Fibroblast of the aortic adventitia (primary cell): Measurements from ENCODE around the gene SLC25A3. TPM values are rescaled to one million over a fixed set of nuclear protein-coding genes. Genes with fewer than 3 reads are reported as not detected.

ENCODE experiments used
- DNase-seq: peaks from one replicate; pipeline ENCODE4 v3.0.0-alpha.2; 2010; ENCODE audit warnings: low read depth
- H3K4me3 ChIP-seq: 2 replicates; pipeline ENCODE4 v1.5.1; 2011; ENCODE audit warnings: low read depth, mild to moderate bottlenecking, control low read depth, low read length, moderate library complexity
- total RNA-seq: library from RNA; depleted of rRNA; stranded (reverse); fragments of >200 nt; gene quantifications from 2 replicates; pipeline ENCODE4 v1.2.3, GENCODE V29; 2012; ENCODE audit warnings: low replicate concordance
- TF ChIP-seq, protein P1 (sequence below): IDR thresholded peaks from 2 replicates; pipeline ENCODE4 v1.5.1; 2011; ENCODE audit warnings: mild to moderate bottlenecking, low read length, control low read depth, inconsistent platforms; ENCODE audit not compliant: insufficient read depth

The SLC25A3 gene
- total RNA-seq, 1 donor = 760 TPM

DNA sequence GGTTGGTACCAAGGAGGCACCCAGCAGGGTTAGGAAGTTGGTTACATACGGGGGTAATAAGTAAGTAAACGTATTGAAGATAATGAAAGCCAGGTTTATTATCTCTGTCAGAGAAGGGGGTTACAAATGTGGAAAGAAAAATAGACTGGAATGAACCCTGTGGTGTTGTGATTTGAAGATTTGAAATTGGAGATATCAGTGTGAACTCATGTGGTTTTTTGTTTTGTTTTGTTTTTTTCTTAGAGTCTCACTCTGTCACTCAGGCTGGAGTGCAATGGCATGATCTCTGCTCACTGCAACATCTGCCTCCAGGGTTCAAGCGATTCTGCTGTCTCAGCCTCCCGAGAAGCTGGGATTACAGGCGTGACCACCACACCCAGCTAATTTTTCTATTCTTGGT, 14.1 kb upstream of the SLC25A3 start:
- H3K4me3 ChIP-seq = no peak overlapping the region
- TF ChIP-seq, protein P1, sequence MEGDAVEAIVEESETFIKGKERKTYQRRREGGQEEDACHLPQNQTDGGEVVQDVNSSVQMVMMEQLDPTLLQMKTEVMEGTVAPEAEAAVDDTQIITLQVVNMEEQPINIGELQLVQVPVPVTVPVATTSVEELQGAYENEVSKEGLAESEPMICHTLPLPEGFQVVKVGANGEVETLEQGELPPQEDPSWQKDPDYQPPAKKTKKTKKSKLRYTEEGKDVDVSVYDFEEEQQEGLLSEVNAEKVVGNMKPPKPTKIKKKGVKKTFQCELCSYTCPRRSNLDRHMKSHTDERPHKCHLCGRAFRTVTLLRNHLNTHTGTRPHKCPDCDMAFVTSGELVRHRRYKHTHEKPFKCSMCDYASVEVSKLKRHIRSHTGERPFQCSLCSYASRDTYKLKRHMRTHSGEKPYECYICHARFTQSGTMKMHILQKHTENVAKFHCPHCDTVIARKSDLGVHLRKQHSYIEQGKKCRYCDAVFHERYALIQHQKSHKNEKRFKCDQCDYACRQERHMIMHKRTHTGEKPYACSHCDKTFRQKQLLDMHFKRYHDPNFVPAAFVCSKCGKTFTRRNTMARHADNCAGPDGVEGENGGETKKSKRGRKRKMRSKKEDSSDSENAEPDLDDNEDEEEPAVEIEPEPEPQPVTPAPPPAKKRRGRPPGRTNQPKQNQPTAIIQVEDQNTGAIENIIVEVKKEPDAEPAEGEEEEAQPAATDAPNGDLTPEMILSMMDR = no peak
- no peak for DNase-seq

DNA sequence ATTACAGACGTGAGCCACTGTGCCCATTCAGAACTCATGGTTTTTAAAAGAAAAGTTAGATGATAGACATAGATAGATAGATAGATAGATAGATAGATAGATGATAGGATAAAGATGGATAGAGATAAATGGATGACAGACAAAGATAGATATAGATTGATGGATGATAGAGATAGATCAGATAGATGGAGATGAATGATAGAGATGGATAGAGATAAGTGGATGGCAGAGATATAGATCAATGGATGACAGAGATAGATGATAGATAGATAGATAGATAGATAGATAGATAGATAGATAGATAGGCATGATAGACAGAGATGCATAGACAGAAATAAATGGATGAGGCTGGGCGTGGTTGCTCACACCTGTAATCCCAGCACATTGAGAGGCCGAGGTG, 13.7 kb upstream of the SLC25A3 start:
- no peak for DNase-seq
- TF ChIP-seq, protein P1 = no peak
- H3K4me3 ChIP-seq = no peak overlapping the region

DNA sequence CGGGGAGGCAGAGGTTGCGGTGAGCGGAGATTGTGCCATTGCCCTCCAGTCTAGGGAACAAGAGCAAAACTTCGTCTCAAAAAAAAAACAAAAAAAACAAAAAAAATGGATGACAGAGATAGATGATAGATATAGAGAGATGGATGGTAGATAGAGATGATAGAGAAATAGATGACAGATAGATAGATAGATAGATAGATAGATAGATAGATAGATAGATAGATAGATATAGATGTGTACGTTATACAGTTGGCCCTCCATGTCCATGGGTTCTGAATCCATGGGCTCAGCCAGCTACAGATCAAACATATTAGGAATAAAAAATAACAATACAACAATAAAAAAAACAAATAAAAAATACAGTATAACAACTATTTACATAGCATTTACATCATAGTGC, 12.8 kb upstream of the SLC25A3 start:
- H3K4me3 ChIP-seq = no peak overlapping the region
- TF ChIP-seq, protein P1 = no peak
- DNase-seq = no peak

DNA sequence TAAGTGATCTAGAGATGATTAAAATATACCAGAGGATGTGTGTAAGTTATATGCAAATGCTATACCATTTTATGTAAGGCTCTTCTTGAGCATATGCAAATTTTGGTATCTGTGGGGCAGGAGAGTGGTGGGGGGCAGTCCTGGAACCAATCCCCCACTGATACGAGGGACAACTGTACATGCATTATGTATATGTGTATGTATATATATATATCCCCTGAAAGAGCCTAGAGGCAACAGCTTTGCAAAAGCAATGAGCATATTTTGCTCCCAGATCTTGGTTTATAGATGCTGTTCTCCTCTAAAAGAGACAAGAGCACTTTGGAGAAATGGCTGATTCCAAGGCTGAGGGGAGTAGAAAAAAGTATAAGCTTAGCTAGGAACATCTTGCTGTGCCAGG, 12.4 kb upstream of the SLC25A3 start:
- no peak for DNase-seq
- H3K4me3 ChIP-seq = no peak overlapping the region

DNA sequence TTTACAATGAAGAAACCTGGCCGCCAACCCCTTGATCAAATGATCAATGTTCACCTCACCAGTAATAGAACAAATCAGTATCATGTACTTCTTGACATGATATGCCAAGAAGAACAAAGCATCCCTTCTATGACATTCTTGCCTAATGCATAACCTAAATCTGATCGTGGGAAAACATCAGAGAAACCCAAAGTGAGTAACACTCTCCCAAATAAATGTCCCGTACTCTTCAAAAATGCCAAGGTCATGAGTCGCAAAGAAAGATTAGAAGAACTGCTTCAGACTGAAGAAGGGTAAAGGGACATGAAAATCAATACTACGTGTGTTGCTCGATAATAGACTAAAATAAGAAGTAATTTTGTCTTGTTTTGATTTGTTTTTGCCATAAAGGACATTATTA, 11.4 kb upstream of the SLC25A3 start:
- TF ChIP-seq, protein P1 = no peak
- no peak for DNase-seq
- H3K4me3 ChIP-seq = no peak overlapping the region

More for the DNA sequence above, 12.4 kb upstream of the SLC25A3 start:
- TF ChIP-seq, protein P1 = no peak

DNA sequence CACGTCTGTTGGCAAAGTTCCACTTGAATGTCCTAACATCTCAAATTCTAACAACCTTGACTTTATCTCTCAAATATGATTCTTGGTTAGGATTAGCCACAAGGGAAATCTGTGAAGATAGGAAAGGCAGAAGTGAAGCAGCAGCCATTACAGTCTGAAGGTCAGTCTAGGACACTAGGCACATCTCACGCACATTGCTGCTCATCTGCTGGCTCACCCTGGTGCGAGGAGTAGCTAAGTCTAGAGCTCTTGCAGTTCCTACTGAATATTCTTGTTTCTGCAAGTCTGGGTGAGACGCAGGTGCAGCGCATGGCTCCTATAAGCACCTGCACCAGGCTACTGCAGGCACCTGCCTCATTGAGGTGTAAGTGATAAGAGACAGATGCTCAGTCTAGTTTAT, 6.4 kb upstream of the SLC25A3 start:
- DNase-seq = no peak
- no peak overlapping the region for H3K4me3 ChIP-seq
- TF ChIP-seq, protein P1 = no peak

DNA sequence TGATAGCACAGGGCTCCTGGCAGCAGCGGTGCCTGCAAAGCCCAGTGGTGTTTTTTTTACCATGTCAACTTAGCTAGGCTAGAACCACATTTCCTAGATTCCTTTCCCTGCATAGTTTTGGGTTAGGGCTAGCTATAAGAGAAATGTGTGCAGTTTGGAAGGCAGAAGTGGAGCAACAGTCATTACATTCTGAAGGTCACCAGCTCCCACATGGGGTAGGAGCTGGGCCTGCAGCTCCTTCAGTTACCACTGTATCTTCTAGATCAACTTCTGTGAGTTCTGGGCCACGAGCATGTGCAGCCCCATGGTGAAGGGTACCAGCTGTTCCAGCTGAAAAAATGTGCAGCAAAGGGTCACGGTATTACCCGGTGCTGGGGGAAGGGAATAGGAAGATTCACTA, 2.3 kb upstream of the SLC25A3 start:
- H3K4me3 ChIP-seq = no peak overlapping the region
- TF ChIP-seq, protein P1 = no peak
- no peak for DNase-seq
